HG02870 (cell line): Measurements from ENCODE around the gene ABLIM1.
"Not testable (repeated sequence)": the region's sequence is repeated elsewhere in the genome, so short reads cannot be mapped to it uniquely, and the experiment has no call there.

Experiments used
- ATAC-seq: cut with Tn5 transposase; IDR thresholded peaks from one replicate; pipeline ENCODE4 v1.9.1; 2021; ENCODE audit warnings: mild to moderate bottlenecking, moderate library complexity; ENCODE audit not compliant: unreplicated experiment

ABLIM1 gene

DNA sequence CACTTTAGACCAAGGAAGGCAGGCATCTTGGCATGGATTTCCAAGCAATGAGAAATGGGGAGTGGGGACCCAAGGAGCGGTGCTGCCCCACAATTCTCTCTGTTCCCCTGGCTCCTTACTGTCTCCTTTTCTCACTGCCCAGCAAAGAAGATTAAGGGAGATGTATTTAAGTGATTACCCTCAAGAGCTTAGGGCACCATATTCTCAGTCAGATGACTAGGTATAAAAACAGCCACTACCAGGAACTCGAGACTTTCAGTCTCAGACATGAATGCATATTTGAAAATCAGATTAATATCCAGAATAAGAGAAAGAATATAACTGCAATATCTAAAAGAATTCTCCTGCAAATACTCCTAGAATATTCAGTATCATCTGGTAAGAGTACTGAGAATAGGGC, at the start of gene ABLIM1:
TSS of gene ABLIM1 (minus strand) at position 101 of the 400 bp plus-strand sequence. CDS start at position 26, 75 bp downstream.
- no peak for ATAC-seq

DNA sequence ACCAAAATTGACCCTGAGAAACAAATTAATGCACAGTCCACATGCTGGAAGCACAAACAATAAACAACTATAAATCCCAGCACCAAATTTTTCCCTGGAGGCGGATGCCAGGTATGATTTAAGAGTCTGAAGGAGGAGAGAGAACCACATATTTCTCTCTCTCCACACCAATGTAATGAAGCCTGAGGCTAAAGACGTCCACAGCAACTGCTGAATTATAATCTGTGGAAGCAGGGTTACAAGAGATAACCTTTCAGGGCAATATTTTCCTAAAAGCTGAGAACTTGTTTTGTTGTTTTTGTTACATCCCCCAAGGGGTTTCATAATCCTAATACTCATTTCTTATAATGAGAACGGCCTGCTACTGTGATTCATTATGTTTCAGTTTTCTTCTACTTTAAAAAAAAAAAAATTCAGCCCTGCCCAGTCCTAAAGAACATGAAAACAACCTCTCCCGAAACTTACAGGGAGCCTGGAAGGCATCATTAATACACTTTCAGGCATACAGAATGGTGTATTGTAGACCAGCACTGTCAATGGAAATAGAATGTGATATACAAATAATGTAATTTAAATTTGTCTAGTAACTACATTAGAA, 48.5 kb upstream of the ABLIM1 start:
- ATAC-seq = no peak

DNA sequence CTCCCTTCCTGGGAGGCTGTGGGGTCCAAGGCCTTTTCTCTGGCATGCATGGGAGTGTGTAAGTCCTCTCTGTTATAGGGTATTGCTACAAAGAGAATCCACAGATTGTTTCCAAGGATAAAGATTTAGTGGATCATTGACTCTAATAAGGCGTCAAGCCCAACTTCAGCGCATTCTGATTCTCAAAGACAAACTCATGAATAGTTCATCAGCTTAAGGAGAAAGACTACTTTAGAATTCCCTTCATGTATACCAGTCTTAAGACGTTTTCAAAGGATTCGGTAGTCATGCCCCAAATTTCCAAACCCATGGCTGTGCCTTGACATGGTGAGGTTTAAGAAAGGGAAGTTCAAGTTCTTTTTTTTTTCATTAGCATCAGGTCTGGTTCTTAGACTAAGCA, 46.6 kb upstream of the ABLIM1 start:
- no peak for ATAC-seq

DNA sequence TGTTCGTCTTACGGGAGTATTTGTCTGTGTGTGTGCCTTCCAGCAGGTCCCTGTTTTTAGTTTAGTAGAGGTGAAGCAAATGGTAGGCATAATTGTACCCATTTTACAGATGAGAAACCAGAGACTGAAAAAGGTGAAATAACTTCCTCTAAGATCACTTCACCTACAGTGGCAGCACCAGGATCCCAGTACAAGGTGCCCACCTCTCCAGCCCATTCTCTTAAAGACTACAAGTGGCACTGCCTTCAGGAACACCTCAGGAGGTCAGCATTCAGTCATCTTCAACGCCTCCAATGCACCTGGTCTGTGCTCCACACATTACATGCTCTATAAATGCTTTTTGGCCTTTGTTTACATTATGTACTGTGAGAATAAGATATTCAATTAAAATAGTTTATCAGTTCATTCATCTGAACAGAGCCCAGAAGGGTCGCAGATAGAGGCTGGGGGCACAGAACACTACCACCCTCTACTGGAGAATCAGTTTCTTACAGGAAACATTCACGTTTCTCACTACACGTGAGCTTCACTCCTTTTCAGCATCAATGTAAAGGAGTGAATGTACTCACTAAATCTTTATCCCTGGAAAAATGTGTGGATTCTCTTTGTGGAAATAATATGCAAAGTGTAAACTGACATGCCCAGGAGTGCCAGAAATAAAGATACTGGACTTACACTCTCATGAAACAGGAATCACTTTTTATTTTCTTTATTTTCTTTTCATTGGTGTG, 45.5 kb upstream of the ABLIM1 start:
- ATAC-seq = no peak

DNA sequence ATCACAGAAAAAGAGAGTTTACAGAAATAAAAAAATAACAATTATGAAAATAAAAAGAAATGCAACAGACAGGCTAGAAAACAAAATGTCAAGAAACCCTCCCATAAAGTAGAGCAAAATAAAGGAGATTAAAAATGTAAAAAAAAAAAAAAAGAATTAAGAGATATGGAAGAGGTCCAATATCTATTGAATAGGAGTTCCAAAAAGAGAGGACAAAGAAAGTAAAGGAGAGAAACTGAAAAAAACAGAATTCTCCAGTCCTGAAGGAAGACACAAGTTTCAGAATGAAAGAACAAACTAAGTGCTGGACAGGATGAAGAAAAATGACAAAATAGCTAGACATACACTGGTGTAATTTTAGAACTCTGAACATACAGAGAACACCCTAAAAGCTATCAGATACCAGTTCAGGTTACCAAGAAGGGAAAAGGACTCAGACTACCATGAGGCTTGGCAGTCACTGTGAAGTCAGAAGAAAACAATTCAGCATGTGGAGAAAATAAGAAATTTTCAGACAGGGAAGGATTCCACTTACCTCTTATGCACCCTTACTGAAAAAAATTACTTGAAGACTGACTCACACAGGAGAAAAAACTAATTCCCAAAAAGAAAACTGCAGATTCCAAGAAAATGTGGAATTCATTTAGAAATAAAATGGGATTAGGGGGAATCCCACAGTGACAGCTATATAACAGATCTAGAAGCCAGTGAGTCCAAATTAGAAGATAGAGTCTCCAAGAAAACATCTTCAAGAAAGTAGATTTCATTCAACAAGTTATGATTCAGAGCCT, 40.4 kb upstream of the ABLIM1 start:
- ATAC-seq = no peak

DNA sequence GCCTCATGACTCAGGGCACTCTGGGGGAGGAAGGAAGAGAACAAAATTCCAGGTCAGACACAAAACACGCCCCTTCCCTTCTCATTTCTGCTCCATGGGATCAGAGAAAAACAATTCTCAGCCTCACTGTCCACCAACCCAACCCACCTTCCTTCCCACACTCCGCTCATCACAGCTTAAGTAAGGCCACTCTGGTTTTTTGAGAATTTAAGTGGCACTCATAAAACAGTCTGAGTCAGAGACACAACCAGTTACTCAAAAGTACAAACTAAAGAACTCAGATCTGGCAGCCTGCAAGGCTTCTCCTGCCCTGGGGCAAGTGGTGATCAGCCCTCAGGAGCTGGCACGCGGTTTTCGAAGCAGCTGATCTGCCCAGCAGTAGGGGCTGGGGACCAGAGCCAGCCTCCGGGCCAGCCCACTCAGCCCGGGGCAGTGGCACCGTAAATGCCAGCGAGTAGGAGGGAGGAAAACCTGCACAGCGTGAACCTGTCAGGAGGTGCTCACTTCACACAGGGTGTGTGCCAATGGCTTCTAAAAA, 39.1 kb upstream of the ABLIM1 start:
- no peak for ATAC-seq

DNA sequence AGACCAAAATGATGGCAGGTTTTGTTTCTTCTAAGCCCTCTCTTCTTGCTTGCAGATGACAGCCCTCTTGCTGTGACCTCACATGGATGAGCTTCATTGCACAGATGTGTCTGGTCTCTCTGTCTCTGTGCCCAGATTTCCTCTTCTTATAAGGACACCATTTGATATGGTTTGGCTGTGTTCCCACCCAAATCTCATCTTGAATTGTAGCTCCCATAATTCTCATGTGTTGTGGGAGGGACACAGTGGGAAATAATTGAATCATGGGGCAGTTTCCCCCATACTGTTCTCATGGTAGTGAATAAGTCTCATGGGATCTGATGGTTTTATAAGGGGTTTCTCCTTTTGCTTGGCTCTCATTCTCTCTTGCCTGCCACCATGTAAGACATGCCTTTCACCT, 38.2 kb upstream of the ABLIM1 start:
- ATAC-seq = not testable (repeated sequence)

DNA sequence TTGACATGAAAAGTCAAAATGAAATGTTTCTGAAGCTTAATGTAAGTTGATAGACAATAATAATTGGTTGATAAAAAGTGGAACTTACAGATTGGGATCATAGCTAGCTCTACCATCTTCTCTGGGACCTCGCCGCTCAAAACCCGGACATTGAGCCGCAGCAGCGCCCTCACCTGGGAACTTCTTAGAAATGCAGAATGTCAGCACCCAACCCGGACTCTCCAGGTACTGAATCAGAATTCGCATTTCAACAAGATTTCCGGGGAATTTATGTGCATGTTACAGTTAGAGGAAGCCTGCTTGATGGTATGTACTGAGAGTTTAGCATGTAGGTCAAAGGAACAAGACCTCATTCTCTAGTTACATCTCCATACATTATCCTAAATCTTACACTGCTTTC, 36.7 kb upstream of the ABLIM1 start:
- no peak for ATAC-seq

DNA sequence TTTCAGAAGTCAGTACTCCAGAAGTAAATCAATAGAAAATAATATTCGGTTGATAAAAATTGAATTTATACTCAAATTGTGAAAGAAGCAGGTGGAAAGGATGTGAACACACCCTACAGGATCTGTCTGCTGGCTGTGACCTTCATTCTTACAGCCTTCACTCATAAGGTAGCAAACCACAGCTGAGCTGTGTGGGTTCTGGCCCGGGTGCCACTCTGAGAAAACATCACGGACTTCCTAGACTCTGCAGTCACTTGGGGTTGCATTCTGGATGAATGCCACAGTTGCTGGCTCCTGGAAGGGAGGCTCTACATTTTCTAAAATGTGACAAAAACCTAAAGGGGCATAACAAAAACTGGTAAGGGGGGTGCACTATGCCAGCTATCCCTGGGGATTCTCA, 36.0 kb upstream of the ABLIM1 start:
- ATAC-seq = no peak

DNA sequence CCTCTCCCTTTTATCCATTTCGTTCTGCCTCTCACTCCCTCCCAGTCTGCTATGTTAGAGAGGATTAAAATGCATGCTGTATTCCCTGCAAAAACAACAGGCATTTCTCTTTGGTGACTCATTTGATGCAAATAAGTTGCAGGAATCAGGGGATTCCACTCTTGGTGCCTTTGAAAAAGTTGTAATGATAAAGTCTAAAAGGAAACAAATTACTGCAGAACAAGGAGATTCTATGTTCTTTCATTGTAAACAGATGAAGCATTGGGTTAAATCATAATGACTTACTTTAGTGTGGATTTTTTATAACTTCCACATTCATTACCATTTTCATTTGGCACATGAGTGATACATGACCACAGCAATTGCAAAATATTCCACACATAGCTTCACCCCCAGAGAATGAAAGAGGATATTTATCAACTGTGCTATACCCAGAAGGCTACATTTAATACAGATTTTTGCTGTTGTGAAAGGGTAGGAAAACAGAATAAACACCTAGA, 33.4 kb upstream of the ABLIM1 start:
- ATAC-seq = no peak

DNA sequence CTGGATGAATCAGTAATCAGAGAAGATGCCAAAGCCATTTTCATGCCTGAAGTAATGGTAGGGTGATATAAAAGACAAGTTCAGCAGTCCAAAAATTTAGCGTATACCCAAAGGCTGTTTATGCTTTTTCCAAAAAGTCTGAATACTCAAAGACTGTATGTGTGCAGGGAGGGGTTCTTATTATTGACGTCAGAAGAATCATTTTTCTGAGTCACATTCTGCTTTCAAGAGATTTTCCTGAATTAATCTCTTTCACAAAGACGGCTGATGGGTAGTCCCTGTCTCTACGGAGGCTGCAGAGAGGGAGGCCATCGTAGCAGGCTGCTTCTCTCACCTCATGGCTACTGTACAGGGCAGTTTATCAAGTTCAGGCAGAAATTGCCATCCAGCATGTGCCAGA, 30.7 kb upstream of the ABLIM1 start:
- no peak for ATAC-seq

DNA sequence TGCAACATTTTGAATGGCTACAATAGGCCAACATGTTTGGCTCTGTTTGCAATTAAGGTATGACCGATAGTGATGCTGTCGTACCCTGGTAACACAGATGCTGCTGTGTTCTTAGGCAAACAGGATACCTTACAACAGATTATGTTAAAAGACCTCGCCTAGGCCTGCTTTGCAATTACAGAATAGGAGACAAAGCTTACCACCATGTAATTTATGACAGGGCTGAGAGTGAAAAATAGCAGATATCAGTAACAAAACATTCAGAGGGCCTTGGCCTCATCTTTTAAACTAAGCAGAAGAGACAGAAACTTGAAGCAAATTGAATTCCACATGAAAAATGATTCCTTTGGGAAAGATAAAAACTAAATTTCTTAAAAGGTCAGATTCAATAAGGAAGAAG, 29.4 kb upstream of the ABLIM1 start:
- ATAC-seq = no peak

DNA sequence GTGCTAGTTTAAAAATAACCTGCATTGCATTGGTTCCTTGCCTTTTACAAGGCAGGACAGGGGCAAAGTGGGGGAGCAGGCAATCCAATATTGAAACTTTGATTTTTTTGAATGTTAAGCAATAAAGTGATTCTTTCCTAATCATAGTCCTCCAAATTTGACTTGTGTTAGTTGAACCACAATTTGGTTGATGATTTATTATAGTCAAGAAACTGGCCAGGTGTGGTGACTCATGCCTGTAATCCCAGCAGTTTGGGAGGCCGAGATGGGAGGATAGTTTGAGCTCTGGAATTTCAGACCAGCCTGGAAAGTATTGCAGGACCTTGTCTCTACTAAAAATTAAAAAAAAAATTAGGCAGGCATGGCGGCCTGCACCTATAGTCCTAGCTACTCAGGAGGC, 27.9 kb upstream of the ABLIM1 start:
- no peak for ATAC-seq

DNA sequence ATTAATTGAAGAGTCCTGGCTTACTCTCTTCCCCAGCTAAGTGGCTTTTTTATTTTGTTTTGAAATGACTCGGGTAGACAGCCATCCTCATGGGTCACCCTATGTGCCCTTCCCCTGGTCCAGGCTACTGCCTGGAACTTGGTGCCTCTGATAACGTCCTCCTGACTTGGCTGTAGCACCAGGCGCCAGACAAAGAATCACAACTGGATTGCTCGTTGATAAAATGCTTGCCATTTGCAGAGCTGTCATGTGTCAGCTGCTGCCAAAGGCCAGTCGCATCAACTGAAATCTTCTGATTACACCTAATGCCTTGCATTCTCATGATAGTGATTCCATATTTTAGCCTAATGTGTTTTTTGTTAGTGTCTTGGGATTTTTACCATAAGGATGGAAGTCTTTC, 27.4 kb upstream of the ABLIM1 start:
- no peak for ATAC-seq

DNA sequence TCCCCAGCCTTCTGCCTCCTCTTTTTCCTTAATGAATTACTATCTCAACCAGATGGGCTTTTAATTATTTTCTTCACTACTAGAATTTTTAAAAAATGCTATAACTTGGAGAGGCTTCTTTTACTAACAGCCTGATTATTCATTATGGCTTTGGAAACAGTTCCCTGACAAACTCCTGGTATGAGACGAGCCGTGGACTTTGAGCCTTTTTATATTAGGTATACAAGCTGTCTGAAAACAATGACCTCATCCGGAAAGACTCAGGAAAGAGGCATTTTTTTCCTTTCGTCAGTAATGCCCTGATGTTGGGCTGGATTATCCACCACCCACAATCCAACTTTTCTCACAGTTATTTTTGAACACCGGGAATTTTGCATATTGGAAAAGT, 26.7 kb upstream of the ABLIM1 start:
- no peak for ATAC-seq

DNA sequence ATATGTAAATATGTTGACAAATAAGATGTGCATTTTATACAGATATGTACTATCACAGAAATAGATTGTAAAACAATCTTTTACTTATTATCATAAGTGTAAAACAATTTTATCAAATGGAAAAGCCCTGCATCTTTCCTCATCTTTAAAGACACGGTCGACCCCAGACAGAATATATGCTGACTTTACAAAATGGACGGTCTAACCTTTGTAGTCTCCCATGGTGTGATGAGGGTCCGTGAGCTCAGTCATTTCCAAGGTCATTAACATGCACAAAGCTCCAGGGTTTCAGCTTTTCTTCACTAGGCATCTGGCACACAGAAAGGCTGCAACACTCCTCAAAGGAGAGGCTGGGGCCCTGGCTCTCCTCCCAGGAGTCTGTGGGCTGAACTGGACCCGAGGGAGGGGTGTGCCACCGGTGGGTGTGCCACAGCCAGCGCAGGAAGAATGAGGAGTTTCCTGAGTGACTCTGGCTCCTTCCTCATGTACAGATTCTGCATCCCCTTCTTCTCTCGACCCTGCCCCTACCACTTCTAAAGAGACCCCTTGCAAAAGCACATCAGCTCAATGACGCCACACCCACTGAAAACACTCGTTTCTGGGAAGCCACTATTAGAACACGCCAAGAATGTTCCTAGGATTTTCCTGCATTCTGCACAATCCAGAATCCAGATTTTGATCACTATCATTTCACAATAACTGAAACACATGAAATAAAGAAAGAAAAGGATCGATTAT, 26.2 kb upstream of the ABLIM1 start:
- no peak for ATAC-seq

DNA sequence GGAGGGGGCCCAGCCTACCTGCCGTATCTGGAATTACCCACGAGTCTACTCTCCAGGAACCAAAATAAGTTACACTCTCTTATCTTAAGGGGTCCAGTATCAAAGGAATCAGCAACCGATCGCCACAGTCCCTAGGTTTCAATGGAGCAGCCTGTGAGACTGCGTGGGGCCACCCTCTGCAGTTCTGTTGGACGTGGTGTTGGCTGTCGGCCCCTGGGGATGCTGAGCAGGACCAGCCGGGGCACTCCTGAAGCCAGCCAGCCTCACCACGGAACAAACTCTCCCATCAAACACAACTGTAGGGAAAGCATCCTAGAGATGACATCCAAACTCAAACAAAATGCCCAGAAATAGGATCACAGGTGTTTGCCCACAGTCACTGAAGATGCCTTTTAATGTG, 25.5 kb upstream of the ABLIM1 start:
- ATAC-seq = no peak

DNA sequence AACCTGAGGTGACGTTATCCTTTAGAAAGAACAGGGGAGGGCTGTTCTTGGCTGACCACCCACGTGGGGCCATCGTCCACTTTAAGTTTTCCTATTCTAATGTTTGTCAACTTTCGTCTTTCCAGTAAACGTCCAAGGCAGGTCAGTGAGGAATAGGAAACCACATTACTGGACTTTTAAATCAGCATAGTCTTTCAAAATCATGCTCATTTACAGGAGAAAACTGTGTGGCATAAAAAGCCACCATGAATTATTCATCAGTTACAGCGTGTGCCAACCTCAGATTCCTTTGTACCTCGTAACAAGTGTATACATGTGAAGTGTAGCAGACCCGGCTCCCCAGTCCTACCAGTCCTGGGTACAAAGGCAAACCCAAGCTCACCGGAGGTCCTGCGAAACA, 25.1 kb upstream of the ABLIM1 start:
- ATAC-seq = no peak

DNA sequence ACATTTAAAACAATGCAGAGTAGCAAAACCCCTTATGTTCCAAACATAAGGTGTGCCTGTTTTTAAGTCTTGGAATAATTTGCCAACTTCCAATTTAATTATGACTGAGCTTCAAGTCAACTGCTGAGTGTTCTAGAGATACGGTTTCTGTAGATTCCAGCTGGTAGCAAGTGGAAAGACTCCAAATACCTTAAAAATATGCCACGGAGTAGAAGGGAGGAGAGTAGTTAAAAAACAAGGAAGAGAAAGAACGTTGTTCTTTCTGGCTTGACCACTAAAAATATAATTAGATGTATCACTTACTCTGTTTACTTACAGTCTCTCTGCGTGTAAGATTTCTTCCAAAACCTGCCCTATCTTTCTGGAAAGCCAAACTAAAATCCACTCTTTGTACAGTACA, 24.5 kb upstream of the ABLIM1 start:
- no peak for ATAC-seq

DNA sequence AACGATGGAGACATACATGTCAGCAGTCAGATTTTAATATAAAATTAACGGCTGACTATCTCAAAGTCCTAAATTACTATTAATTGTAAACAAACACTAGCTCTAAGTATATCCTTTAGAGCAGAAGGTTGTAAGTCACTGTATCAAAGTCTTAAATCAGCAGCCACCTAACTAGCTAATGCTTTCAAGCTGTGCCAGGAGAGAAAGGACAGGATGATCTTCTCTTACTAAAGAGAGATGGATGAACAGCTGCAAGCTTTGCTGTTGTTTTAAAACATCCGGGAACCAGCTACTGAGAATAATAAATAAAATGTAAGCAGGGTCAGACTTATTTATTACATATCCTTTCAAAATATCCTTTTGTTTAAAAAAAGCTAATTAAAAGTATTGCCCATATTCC, 24.0 kb upstream of the ABLIM1 start:
- ATAC-seq = no peak

DNA sequence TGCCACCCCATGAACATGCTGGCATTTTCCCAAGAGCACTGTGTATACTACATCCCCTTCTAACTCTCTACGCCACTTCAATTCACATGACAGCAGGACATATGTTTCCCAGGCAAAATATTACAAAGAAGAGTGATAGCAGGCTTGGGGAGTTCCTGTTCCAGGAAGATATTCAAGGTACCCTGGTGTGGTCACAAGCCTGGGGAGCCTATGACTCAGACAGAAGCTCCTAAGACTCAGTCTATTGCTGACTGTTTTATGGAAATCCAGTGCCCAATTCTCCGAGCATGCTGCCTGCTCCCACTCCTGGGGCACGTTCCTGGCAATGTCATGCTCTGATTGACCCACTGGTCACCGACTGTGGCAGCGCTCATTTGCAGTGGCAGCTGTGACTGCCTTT, 23.5 kb upstream of the ABLIM1 start:
- no peak for ATAC-seq
